GM19023 (cell line): ENCODE data around the gene HLA-DRA.
"Not testable (repeated sequence)": the region's sequence is repeated elsewhere in the genome, so short reads cannot be mapped to it uniquely, and the experiment has no call there.

ENCODE experiments used
- ATAC-seq: cut with Tn5 transposase; IDR thresholded peaks from one replicate; pipeline ENCODE4 v1.9.1; 2021; ENCODE audit warnings: mild to moderate bottlenecking, moderate library complexity; ENCODE audit not compliant: unreplicated experiment

The HLA-DRA gene

DNA sequence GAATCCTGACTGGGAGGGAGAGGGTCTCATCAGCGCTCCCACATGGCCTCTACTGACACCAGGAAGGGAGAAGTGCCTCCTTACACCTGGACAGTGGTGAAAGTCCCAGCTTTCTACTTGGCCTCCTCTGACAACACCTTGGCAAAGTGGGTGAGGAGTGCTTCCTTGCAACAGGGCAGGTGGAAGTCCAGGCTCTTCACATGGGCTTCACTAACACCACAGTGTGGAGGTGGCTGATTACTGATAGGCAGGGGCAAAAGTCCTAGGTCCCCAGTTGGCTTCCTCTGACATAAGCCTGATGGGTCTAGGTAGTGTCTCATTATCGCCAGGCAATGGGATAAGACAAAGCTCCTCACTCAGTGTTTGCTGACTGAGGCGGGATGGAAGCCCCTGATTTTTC, 9.5 kb upstream of the HLA-DRA start:
- no peak for ATAC-seq

DNA sequence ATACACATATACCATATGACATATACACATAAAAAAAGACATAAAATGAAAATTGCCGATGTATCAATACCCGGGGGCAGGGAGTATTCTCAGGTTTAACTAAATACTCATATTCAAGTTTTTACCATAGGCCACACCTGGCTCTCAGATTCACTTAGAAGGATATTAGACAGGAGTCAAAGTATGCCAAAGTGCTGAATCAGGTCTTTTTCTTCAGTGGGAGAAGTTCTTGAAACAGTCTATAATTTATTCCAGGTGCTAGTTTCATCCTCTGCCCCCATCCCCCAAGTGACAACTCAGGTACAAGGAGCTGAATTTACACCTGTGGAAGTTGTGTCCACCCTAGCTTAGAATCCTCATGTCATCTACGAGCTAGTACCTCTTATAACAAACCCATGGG, 8.5 kb upstream of the HLA-DRA start:
- ATAC-seq = no peak

DNA sequence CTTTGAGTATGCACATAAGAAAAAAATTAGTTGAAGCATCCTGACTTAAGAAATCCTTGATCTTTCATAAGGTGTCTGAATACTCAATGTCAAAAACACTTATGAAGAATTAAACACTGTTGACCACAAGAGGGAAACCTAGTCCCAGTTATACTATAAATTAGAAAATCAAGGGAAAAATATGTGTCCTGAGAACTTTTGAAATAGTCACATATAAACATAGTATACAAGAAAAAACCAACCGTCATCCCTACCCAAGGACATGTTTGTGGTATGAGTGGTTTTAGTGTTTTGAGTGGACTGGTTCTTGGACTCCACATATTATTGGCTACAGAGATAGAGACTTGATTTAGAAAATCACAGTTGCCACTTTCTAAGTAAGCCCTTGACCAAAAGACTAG, 7.6 kb upstream of the HLA-DRA start:
- ATAC-seq = no peak

DNA sequence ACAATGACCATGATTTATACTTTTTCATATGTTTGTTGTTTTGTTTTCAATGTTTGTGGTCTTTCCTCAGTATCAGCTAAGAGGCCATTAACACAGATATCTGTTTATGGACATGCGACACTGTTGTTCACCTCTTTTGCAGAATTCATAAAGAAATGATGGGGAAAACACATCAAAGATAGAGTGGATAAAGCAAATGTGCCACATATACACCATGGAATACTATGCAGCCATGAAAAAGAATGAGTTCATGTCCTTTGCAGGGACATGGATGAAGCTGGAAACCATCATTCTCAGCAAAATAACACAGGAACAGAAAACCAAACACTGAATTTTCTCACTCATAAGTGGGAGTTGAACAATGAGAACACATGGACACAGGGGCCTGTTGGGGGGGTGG, 5.7 kb upstream of the HLA-DRA start:
- not testable (repeated sequence) for ATAC-seq

DNA sequence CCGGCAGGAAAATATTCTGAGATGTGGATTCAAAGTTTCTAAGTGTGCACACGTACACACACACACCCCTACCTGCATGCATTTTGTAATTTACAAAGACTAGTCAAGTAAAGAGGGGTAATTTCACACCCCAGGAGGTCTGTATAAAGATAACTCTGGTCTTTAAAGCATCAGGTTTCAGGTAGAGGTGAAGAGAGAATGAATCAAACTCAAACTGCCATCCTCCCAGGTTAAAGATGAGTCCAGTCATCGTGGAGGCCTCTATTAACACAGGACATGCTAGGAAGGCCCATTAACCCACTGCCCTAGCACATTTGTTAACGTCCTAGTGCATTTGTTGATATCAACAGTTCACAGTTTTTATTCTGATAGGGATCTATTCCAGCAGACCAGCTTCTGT, 3.5 kb upstream of the HLA-DRA start:
- no peak for ATAC-seq

DNA sequence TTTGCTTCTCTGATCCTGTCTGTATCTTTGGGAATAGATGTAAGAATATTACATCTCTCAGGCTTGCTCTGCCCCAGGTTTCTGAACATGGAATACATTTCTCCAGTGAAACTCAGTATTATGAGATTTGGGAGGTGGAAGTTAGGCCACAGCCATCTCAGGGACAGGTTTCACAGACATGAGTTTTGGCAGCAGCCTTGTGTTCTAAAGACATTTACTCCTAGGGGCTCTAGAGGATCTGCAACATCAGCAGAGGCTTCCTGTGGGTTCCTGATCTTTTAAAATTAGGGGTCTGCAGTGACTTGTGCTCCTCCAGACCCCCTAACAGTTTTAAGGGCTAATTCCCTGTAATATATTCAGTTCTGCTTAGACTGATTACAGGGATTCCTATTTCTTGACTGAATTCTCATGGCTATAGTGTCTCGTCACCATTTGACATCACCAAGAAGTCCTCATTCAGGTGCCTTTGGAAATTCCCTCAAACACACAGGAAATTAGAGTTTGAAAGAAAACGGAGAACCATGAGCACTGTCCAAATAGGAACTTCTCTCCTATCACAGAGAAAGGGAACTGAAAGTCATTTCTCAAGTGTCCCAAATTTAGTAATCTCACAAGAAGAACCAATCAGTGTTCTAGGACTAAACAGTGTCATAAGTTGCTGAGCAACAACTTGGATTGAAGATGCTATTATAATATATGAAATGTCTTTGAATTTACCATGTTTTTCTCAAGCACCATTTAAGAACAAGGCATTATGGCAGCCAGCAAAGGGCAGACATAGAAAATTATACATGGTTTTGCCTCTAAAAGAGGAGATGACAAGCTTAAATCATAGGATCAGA, 2.5 kb upstream of the HLA-DRA start:
- ATAC-seq = no peak

DNA sequence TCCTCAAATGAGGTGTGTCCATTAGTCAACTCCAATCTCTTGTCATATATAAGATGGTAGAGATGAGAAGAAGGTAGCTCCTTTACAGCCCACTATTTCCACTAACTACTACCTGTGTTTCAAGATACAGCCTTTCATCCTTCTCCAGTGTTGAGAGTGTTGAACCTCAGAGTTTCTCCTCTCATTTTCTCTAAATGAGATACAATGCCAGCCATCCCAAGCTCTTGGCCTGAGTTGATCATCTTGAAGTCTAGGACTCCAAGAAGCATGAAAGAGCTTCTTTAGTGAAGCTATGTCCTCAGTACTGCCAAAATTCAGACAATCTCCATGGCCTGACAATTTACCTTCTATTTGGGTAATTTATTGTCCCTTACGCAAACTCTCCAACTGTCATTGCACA, 548 bp upstream of the HLA-DRA start:
- no peak for ATAC-seq

DNA sequence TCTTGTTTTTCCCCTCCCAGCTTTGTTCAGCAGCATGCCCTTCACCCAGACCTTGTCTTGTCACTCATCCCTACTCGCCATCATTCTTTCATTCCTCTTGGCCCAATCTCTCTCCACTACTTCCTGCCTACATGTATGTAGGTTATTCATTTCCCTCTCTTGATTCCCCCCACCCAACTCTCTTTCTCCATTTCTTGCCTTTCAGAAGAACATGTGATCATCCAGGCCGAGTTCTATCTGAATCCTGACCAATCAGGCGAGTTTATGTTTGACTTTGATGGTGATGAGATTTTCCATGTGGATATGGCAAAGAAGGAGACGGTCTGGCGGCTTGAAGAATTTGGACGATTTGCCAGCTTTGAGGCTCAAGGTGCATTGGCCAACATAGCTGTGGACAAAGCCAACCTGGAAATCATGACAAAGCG, 2.6 kb downstream of the HLA-DRA start:
- no peak for ATAC-seq

DNA sequence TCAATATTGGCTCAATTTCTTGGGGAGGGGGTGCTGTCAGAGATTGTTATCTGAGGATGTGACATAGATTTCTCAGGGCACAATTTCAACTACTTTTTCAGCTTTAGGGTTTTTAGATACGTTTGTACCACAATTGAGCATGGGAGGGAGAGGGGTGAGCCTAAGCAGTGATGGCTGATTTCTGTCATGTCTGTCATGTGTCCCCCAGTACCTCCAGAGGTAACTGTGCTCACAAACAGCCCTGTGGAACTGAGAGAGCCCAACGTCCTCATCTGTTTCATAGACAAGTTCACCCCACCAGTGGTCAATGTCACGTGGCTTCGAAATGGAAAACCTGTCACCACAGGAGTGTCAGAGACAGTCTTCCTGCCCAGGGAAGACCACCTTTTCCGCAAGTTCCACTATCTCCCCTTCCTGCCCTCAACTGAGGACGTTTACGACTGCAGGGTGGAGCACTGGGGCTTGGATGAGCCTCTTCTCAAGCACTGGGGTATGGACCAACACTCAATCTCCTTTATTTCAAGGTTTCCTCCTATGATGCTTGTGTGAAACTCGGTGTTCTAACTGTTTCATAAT, 3.4 kb downstream of the HLA-DRA start:
- no peak for ATAC-seq

DNA sequence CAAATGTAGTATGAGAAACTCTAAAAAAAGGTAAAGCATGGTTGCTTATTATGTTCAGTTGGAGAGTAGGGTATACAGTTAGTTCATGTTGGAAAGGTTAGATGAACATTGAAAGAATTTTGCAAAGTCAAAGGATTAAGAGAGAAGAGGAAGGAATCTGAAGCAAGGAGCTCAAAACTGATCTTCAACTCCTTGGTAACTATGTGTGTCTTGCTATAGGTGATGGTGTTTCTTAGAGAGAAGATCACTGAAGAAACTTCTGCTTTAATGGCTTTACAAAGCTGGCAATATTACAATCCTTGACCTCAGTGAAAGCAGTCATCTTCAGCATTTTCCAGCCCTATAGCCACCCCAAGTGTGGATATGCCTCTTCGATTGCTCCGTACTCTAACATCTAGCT, 4.7 kb downstream of the HLA-DRA start:
- ATAC-seq = no peak

DNA sequence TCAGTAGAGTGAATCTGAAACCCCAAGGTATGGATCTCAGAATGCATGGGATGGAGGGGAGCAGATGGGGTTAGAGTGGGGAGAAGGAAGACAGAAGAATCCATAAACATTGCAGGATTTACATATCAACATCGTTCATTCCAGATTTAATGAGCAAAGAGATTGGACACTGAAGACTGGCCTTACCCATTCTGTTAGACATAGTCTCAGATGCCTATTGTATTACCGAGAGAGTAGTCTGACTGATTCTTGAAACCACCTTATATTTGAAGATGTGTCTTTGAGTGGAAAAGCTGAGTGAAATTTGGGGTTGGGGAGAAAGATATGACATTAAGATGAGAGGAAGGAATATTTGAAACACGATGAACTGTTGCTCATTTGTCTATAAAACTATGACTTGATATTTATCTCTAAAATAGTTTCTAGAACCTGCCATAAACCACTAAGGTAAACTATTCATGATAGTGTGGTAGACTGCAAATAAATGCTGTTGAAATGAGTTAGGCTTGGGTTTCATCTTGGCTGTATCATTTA, 5.7 kb downstream of the HLA-DRA start:
- ATAC-seq = no peak

DNA sequence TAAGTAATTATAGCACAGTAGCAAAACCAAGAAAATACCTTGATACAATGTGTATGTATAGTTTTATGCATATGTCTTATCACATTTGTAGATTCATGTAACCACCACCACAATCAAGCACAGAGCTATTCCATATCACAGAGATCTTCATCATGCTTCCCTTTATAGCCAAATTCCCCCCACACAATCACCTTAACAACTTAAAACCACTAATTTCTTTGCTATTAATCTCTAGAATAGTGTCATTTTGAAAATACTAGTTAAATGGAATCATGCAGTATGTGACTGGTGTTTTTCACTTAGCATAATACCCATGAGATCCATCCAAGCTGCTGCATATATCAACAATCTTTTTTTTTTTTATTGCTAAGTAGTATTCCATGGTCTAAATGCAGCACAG, 8.2 kb downstream of the HLA-DRA start:
- no peak for ATAC-seq

DNA sequence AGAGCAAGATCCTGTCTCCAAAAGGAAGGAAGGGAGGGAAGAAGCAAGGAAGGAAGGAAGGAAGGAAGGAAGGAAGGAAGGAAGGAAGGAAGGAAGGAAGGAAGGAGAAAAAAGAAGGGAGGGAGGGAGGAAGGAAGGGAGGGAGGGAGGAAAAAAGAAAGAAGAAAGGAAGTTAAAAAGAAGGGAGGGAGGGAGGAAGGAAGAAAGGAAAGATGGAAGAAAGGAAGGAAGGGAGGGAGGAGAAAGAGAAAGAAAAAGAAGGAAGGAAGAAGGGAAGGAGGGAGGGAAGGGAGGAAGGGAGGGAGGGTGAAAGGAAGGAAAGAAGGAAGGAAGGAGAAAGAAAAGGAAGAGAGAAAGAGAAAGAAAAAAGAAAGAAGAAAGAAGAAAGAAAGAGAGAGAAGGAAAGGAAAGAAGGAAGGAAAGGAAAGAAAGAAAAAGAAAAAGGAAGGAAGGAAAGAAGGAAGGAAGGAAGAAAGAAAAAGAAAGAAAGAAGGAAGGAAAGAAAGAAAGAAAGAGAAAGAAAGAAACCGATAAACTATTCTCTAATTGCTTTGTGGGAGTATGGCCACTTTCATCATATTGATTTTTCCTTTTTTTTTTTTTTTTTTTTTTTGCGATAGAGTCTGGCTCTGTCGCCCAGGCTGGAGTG, 9.5 kb downstream of the HLA-DRA start:
- no peak for ATAC-seq

DNA sequence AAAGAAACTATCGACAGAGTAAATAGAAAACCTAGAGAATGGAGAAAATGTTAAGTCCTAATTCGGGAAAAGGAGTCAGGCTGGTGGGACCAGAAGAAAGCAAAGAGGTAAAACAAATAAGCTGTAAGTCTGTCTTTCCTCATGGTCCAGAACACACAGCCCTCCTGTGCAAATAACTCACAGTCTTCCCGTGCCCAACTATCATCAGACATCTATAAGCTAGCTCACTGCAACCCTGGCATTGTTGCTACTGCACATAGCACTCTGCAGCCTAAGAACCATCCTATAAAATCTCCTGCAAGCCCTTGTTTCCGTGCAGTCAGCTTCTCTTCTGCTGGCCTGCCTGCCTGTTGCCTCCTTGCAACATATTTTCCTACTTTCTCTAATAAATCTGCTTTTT, 17.4 kb downstream of the HLA-DRA start:
- no peak for ATAC-seq

DNA sequence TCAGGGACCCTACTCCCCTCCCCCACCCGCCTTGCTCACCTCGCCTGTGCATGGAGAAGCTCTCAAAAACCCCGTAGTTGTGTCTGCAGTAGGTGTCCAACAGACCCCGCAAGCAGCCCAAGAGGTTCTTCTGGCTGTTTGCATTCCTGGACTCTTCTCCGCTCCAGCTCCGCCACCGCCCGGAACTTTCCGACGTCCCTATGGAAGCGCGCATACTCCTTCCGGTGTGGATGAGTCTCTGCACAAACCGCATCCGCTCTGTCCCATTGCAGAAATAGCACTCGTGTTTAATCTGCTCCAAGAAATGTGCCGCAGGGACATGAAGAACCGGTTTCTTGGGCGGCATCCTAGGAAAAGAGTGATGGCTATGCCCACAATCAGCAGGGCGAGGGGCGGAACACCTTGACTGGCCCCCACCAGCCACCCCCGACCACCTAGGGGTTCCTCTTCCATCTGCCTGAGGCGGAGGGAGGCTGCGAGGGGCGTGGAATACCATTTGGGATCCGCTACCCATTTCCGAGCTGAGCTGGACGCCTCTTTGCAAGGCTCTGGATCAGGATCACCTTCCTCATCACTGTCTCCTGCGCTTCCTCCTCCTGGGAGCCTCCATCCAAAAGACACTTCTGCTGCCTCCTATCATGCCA, 20.2 kb downstream of the HLA-DRA start:
- ATAC-seq = no peak

DNA sequence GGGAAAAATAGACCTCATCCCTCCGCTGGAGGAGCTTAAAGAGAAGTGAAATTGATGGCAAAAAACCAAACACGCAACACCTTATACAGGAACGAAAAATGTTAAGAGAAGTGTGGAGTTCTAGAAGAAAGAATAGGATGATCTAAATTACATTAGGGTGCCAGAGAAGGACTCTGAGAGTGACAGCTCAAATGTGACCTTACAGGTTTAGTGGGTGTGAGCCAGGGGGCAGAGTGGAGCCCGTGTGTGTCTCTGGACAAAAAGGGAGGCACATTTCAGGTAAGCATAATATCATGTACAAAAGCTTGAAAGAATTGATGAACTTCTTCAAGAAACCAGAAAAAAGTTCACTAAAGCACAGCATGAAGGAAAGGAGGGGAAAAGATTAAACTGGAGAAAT, 20.8 kb downstream of the HLA-DRA start:
- ATAC-seq = no peak

DNA sequence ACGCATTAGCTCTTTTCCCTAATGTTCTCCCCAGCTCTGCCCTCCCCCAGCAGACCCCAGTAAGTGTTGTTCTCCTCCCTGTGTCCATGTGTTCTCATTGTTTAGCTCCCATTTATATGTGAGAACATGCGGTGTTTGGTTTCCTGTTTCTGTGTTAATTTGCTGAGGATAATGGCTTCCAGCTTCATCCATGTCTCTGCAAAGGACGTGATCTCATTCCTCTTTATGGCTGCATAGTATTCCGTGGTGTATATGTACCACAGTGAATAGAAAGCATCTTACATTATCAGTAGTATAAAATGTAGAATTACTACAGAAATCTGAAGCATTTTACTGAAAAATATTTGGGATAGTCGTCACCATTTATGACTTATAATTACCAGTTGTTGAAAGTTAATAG, 21.8 kb downstream of the HLA-DRA start:
- no peak for ATAC-seq

DNA sequence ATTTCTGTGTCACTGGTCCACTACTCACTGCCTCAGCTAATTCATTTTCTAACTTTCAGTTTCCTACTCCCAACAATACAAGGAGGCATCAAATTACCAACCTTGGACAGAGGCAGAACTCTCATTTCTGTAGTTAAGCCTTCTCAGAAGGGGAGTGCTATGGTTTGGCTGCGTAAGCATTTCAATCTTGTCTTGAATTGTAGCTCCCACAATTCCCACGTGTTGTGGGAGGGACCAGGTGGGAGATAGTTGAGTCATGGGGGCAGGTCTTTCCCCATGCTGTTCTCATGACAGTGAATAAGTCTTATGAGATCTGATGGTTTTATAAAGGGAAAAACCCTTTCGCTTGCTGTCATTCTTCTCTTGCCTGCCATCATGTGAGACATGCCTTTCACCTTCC, 22.9 kb downstream of the HLA-DRA start:
- no peak for ATAC-seq

DNA sequence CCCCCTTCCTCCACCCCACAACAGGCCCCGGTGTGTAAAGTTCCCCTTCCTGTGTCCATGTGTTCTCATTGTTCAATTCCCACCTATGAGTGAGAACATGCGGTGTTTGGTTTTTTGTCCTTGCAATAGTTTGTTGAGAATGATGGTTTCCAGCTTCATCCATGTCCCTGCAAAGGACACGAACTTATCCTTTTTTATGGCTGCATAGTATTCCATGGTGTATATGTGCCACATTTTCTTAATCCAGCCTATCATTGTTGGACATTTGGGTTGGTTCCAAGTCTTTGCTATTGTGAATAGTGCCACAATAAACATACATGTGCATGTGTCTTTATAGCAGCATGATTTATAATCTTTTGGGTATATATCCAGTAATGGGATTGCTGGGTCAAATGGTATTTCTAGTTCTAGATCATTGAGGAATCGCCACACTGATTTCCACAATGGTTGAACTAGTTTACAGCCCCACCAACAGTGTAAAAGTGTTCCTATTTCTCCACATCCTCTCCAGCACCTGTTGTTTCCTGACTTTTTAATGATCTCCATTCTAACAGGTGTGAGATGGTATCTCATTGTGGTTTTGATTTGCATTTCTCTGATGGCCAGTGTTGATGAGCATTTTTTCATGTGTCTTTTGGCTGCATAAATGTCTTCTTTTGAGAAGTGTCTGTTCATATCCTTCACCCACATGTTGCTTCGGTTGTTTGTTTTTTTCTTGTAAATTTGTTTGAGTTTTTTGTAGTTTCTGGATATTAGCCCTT, 28.2 kb downstream of the HLA-DRA start:
- ATAC-seq = not testable (repeated sequence)

DNA sequence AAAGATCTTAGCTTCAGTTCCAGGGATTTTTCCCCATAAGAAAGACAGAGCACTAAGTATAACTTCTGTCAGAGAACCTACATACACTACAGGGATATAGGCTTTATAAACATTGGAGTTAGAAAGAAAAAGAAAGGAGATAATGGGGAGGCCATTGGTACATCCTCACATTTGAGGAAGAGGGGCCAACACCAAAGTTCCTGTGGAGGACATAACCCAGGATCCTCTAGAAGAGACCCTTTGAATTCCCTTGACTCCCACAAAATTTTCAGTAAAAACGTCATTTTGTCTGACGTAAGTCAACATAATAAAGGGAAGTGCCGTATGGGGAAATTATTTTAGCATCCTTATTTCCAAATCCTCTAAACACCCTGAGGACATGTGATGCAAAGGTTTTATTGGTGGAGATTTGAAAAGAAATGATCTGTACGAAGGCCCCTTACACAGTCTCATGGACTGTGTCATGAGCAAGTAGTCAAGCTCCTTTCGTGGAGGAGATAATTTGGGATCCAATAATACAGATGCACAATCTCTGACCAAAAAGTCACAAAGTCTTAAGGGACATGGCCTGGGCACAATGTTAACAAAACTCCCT, 33.2 kb downstream of the HLA-DRA start:
- no peak for ATAC-seq
